Brain pericyte (primary cell): Measurements from ENCODE around the gene NAT8L.

Experiments used
- DNase-seq: peaks from one replicate; pipeline ENCODE4 v3.0.0-alpha.2; 2012; ENCODE audit warnings: low read depth, low spot score

NAT8L gene

DNA sequence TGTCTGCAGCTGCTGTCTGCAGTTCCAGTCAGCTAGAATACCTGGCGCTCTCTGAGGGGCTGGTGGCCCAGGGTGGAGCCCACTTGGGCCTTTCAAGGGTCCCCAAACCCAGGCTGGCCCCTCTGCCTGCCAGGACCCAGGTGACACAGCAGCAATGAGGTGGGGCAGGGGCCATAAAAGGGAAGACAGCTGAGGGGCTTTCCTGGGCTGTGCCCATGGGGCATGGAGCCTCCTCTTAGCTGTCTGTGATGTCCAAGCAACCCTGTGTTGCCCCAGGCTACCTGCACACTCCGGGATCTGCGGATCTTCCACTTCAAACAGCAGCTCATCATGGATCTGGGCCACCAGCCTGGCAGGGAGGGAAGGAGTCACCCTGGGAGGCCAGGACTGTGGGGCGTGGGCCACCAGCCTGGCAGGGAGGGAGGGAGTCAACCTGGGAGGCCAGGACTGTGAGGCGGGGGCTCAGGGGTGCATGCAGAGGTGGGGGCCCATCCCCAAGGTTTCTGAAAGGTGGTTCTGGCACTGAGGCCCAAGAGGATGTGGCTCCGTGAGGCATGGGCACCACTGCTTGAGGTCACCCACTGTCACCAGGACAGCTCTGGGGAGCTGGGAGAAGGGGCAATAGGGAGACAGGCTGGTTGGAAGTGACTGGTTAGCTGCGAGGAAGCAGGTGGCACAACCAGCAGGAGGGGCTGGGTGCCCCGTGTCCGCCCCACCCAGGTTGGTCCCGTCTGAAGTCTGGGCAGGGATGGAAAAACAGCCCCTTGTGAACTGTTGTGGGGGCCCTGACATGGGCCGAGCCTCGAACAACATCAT, 16.3 kb downstream of the NAT8L start:
- DNase-seq = no peak

DNA sequence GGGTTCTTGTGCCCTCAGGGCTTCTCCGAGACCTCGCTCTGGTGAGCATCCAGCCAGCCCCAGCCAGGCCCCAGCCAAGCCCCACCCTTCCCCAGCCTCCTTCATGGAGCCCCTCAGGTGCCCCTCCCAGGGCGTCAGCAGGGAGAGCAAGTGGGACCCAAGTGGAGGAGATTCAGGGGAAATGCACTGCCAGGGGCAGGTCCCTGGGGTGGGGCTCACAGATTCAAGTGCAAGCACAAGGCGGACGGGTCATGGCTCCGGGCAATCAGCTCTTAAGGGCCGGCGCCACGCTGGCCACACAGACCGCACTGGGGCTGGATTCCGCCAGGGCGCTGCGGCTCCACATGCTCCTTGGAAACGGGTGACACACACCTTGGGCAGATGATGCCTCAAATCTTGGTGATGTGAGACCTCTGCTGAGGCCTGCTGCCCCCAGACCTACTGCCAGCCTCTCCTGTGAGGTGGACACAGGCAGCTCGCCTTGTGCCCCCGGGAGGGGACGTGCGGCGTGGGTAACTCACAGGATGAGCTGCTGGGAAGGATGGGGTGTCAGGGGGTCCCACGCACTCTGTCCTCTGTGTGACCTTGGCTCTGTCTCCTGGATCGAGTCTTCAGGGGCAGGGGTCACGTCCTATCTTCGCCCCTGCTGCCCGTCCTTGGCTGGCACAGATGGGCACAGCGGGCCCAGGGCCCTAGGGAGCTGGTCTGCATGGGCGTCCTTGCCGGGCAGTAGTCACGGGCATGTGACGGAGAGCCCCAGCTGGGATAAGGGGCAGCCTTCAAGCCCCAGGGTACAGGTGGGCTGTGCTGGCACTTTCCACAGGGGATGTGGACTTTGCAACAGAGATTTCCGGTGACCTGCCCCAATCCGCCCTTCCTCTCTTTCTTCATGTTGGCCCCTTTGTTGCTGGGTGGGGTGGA, 17.1 kb downstream of the NAT8L start:
- DNase-seq = no peak

- DNase-seq = no peak
Measured at GRCh38 chr4:2076908-2077536, 17.9 kb downstream of the NAT8L start.

DNA sequence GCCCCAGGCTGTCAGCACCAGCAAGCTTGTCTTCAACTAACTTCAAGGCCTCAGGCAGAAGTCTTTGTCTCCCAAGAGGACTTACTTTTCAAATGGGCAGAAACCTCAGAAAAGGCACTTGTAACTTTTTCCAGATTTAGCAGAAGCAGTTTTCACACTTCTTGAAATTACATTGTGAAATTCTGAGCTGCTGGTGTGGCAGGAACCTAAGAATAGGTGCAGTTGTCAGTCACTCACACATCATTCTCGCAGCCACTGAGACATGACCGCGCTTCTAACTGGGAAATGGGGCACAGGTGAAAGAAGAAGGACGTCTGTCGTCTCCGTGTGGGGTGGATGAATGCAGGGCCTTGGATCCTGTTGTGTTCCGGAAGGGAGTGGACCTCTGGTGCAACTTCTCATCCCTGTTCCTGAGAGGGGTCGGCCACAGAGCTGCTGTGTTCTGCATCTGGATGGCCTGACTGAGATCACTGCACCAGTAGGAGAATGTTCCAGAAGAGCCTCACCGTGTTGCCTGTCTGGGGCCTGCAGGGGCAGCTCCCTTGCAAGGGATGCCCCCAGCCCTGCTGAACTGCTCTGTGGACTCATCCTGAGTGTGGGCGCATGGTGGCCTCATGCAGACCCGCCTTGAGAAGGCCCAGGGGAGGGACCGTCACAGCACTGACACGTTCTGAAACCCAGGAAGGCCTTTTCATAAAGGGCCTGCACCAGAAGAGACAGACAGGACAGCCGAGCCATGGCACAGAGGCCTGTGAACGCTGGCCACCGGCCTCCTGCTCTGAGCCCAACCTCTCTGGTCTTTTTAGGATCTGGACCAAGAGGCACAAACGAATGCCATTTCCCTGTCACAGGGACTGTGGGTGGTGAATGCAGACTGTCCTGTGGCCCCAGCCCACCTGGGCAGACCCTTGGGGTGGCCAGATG, 18.7 kb downstream of the NAT8L start:
- no peak for DNase-seq

DNA sequence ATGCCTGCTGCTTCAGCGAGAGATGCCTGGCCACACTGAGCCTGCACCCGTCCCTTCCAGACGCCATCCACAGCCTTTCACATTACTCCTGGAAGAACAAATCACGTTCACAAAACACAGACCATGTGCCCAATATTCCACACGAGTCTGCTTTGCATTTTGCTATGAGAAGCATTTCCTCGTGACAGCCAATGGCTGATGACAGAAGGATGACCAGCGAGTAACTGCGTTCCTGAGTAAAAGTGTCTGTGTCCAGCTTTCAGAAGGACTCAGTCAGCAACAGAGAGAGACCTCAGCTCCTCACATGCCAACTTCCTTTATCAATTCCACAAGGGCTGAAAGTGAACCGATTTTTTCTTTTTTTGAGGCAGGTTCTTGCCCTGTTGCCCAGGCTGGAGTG, 19.5 kb downstream of the NAT8L start:
- no peak for DNase-seq

DNA sequence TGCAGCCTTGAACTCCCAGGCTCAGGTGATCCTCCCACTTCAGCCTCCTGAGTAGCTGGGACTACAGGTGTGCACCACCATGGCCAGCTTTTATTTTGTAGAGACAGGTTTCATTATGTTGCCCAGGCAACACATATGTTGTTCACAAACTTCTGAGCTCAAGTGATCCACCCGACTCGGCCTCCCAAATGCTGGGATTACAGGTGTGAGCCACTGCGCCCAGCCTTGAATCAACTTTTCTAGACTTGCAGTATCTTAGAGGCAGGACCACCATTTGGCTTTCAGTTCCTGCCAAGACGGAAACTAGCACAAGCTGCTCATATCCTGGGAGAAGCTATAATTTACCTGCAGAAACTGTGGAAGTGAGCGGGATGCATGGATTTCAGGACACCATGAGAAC, 19.9 kb downstream of the NAT8L start:
- no peak for DNase-seq

- DNase-seq = no peak
Measured at GRCh38 chr4:2079926-2080325, 20.8 kb downstream of the NAT8L start.

DNA sequence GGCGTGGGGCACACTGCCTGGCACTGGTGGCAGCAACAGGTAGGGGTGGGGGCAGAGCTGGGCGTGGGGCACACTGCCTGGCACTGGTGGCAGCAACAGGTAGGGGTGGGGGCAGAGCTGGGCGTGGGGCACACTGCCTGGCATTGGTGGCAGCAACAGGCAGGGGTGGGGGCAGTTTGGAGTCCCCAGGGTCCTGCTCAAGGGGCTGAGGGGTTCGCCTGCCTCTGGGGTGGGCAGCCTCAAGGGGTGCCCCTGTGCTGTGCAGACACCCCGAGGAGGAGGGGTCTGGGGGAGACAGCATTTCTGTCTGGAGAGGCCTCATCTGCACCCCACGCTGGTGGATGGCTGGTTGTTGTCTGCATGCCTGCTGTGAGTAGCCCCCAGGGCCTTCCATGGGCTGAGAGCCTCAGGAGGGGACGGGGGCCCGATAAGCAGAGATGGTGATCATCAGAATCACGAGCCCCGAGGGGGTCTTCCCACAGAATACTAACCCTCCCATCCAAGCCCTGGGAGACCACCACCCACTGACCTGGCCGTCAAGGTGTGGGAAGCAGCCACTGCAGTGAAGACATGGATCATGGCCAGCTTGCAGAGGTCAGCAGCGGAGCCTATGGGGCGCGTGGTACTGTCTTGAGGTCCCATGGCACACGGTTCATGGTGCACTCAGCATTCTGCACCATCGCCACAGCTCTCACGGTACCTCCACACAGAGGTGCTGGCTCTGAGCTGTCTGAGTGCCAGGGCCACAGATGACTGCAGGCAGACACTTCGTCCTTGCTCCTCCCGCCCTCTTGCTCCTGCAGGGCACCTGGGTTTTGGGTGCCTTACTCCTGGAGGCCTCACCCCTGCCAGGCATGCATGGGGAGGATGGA, 21.5 kb downstream of the NAT8L start:
- DNase-seq = no peak

DNA sequence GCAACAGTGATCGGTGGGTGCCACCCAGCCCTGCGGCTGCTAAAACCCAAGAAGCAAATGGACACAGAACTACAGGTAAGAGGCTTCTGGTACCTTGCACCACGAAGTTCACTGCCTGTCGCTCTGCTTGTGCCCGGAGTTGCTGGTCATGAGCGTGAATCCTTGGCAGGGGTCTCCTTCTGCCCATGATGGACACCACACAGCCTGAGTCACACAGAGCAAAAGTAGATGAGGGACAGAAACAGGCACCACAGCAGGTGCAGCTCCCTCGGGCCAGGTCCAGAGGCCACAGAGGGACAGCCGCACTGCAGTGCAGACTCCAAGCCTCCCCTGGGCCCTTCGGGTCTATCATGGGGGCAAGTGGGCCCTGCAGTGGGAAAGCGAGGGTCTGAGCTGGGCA, 22.4 kb downstream of the NAT8L start:
- DNase-seq = no peak

GRCh38 chr4:2082118-2082517, 23.0 kb downstream of the NAT8L start:
- no peak for DNase-seq

GRCh38 chr4:2082627-2083026, 23.5 kb downstream of the NAT8L start:
- no peak for DNase-seq

DNA sequence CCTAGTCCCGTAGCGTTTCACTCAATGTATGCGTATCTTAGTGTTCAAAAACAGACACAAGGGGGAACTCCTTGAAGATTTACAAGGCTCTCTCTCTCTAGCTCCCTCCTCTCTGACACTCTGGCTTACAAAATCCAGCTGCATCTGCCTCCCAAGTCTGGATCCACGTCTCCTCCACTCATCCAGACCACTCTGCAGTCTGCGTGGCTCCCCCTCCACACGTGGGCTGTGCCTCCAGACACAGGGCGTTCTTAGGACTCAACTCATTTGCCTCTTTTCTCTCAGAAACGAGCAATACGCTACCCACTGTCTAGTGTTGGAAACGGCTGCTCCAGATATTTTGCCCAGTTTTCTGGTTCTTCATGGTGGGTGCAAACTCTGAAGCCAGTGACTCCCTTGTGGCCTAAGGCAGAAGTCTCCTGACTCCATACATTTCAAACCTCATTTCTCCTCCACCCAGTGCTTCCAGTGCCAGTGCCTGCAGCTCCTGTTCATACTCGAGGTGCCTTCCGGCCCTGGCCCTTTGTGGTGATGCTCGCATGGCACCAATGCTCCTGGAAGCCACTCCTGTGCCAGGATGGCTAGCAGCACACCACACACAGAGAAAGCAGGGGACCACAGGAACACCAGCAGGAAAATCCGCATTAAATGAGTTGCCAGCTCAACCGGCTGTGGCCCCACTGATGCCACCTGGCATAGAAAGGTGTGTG, 24.1 kb downstream of the NAT8L start:
- no peak for DNase-seq

- DNase-seq = no peak
Measured at GRCh38 chr4:2083826-2084160, 24.7 kb downstream of the NAT8L start.

DNA sequence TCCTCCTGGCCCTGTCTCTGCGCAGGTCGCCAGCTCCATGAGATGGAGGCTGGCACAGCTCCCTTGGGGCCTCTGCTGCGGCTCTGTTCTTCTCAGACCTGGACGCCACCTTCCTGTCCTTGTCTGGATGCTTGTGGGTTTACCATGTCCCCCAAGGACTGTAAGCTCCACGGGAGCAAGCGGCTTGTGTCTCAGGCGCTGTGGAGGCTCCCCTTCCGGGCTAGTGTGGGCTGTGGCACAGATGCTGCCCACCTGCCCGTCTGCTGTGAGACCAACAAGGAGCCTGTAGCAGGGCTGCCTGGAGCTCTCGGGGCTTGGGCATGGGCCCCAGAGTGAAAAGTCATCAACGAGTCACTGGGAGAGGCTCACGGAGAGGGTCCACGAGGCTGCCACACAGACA, 25.2 kb downstream of the NAT8L start:
- no peak for DNase-seq

- DNase-seq = no peak
Measured at GRCh38 chr4:2085496-2085901, 26.4 kb downstream of the NAT8L start.

DNA sequence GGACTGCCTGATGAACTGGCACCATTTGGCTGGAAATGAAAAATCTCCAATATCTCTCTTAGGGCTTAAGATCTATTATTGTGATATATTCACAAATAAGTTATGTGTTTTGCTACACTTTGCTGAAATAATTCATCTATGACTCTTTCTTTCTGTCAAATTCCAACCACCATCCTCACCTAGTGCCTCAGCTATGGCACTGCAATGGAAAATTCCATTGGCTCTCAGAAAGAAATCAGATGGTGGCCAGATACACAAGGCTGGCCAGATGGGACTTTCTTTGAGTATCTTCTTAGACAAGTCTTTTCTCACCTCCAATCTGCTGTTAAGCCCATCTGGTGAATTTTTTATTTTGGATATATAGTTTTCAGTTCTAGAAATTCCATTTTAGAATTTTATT, 28.0 kb downstream of the NAT8L start:
- no peak for DNase-seq

DNA sequence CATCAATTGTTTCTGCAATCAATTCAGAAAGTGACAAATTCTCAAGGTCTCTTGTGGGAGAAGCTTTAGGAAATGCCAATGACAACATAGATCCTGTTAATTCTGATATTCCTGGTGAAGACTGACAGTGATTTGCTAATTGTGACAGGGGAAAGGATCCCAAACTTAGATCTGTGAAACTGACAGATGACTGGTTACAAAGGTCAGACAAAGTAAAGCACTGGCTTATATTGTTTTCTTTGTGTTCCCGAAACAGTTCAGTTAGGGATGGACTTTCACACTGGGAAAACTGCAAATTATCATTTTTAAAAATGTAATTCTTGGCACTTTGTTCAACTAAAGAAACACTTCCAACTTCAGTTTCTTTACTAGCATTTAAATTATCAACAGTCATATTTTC, 30.1 kb downstream of the NAT8L start:
- no peak for DNase-seq

DNA sequence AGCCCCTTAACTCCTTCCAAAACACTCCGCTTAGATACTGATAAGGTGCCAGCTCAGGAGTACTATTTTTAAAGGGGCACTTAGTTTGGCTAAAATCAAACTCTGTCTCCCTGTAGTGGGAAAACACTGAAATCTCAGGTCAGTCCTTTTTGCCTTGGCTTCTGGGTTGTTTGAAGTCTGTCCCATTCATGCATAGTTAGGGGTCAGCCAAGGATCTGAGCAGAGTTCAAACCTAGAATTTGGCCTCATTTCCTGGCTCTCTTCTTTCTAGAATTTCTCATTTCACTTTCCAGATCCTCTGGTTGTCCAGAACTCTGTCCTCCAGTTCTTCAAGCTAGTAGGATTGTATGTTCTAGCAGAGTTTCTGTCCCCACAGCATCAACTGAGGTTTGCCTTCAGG, 31.5 kb downstream of the NAT8L start:
- DNase-seq = no peak

DNA sequence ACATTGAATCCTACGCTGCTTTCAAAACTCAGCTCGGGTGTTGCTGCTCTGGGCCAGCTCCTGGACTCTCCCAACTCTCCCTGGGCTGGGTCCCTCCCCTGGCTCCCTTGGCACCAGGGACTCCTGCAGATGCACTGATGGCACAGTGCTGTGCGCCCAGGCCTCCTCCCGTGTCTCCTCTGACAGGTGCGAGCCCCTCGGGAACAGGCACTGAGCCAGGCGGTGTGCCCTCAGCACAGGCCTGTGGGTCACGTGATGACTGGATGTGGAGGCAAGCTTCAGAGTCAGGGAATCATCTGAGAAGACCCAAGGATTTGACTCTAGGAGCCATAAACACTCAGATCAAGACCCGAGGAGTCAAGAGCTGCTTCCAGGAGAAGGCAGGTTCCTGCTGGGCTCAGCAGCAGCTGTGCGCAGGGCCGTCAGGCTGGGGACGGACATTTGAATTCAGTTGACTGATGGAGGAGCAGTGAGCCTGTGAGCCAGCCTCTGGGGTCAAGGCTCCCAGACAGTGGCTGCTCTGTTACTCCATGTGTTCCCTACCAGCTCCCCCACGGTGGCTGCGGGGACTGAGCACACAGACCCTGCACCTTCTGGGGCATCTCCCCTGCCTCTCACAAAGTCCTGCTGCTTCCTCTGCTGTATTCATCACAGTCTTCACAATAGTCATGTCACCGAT, 33.0 kb downstream of the NAT8L start:
- no peak for DNase-seq
